ENCODE measurements around the gene LRGUK.
"Not testable (repeated sequence)": the region's sequence is repeated elsewhere in the genome, so short reads cannot be mapped to it uniquely, and the experiment has no call there.

Gene LRGUK

GRCh38 chr7:134189559-134189958 is 62.4 kb downstream of the LRGUK start:
- DNase-seq: no peak

GRCh38 chr7:134191876-134192275 is 64.7 kb downstream of the LRGUK start:
- no peak for DNase-seq

- no peak for DNase-seq
Observed at GRCh38 chr7:134193240-134193639, 66.1 kb downstream of the LRGUK start.

- DNase-seq: no peak
Observed at GRCh38 chr7:134195252-134195651, 68.1 kb downstream of the LRGUK start.

GRCh38 chr7:134196439-134196838 is 69.3 kb downstream of the LRGUK start:
- no peak for DNase-seq

- no peak for DNase-seq
Observed at GRCh38 chr7:134197345-134197744, 70.2 kb downstream of the LRGUK start.

GRCh38 chr7:134200970-134201369 is 73.8 kb downstream of the LRGUK start:
- DNase-seq: no peak

GRCh38 chr7:134201569-134202261 is 74.6 kb downstream of the LRGUK start:
- no peak for DNase-seq

GRCh38 chr7:134203186-134203889 is 76.2 kb downstream of the LRGUK start:
- DNase-seq: no peak

GRCh38 chr7:134209322-134210015 is 82.3 kb downstream of the LRGUK start:
- DNase-seq: no peak

- no peak for DNase-seq
Observed at GRCh38 chr7:134210227-134210626, 83.1 kb downstream of the LRGUK start.

GRCh38 chr7:134210976-134211663 is 84.0 kb downstream of the LRGUK start:
- no peak for DNase-seq

- DNase-seq: no peak
Observed at GRCh38 chr7:134211817-134212216, 84.7 kb downstream of the LRGUK start.

- no peak for DNase-seq
Observed at GRCh38 chr7:134212576-134213546, 85.7 kb downstream of the LRGUK start.

GRCh38 chr7:134220236-134220635 is 93.1 kb downstream of the LRGUK start:
- DNase-seq: no peak

GRCh38 chr7:134231296-134231695 is 104.2 kb downstream of the LRGUK start:
- not testable (repeated sequence) for DNase-seq

- DNase-seq: no peak
Observed at GRCh38 chr7:134234216-134234615, 107.1 kb downstream of the LRGUK start.

GRCh38 chr7:134245253-134245652 is 118.1 kb downstream of the LRGUK start:
- DNase-seq: no peak

- no peak for DNase-seq
Observed at GRCh38 chr7:134246347-134246746, 119.2 kb downstream of the LRGUK start.

GRCh38 chr7:134246761-134247160 is 119.6 kb downstream of the LRGUK start:
- no peak for DNase-seq

GRCh38 chr7:134248196-134248595 is 121.1 kb downstream of the LRGUK start:
- no peak for DNase-seq

- DNase-seq: no peak
Observed at GRCh38 chr7:134254311-134254710, 127.2 kb downstream of the LRGUK start.
